ENCODE results near the gene CXorf51B. TPM values are rescaled to one million over a fixed set of nuclear protein-coding genes. Genes with fewer than 3 reads are reported as not detected.

CXorf51B gene
- total RNA-seq (2022; extraction: Qiagen RNA extraction) = not detected in 5 replicates

DNA sequence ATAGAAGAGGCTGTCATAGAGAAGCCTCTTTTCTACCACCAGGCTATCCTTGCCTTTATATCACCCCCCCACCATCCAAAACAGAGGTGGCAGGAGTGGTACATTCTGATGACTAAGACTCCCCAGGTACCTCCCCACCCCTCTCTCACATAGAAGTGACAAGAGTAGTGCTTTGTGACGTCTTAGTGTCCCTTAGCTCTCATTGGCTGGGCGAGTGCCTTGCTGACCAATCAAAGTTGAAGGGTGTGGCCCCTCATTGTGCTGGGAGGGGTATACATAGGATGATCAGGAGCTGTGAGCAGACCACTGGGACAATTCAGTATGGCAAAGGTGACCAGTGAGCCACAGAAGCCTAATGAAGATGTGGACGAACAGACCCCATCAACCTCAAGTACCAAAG lies at the start of gene CXorf51B:
Gene CXorf51B (plus strand): TSS at position 301 of the 400 bp plus-strand sequence. CDS start 21 bp downstream, at position 322.

DNA sequence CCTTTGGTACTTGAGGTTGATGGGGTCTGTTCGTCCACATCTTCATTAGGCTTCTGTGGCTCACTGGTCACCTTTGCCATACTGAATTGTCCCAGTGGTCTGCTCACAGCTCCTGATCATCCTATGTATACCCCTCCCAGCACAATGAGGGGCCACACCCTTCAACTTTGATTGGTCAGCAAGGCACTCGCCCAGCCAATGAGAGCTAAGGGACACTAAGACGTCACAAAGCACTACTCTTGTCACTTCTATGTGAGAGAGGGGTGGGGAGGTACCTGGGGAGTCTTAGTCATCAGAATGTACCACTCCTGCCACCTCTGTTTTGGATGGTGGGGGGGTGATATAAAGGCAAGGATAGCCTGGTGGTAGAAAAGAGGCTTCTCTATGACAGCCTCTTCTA lies 5.1 kb downstream of the CXorf51B start, which contains the start of gene CXorf51A:
Gene CXorf51A (minus strand): TSS at position 101 of the 400 bp plus-strand sequence. CDS start 21 bp downstream, at position 80.

Other genes starting within 250 kb of the CXorf51B start
- gene CXorf51A, start 5.0 kb downstream of the CXorf51B start, total RNA-seq (2022; extraction: Qiagen RNA extraction) = not detected in 5 replicates